Stomach (tissue), 4 donors: ENCODE results near the gene C2CD4C.
"Not testable (repeated sequence)": the region's sequence is repeated elsewhere in the genome, so short reads cannot be mapped to it uniquely, and the experiment has no call there.

Experiments used
- CTCF ChIP-seq, 7 experiments: fragments of 450-650 bp in 4 of 7; fragments of 200-600 bp in 3 of 7; sonication (generic) in 3 of 7; IDR thresholded peaks; one replicate each; pipeline ENCODE4 v1.5.1; 2016 to 2019; ENCODE audit warnings: antibody characterized with exemption in 7 of 7, control low read depth in 2 of 7, mild to moderate bottlenecking in 1 of 7
- POLR2A ChIP-seq, 4 donors: fragments of 450-650 bp; IDR thresholded peaks; one replicate each; pipeline ENCODE4 v1.6.1; 2016; ENCODE audit warnings: antibody characterized with exemption in 4 of 4, control low read depth in 2 of 4, mild to moderate bottlenecking in 1 of 4, moderate library complexity in 1 of 4

- TF ChIP-seq POLR2A, CTCF (IDR thresholded peaks at IDR 0.05): not testable (repeated sequence)
Observed at GRCh38 chr19:386189-386588, 22.8 kb downstream of the C2CD4C start.
